Testis (tissue), 3 donors: ENCODE results near the gene CAGE1. TPM values are rescaled to one million over a fixed set of nuclear protein-coding genes. Genes with fewer than 3 reads are reported as not detected.
A peak's percentile ranks its signal among the peaks of the same experiment; 100 is the strongest.

Experiments
- DNase-seq: peaks from one replicate; pipeline ENCODE4 v3.0.0-alpha.2; 2019
- H3K27ac ChIP-seq, 2 donors: fragments of 200-600 bp; sonication (generic); one replicate each; pipeline ENCODE4 v1.5.1; 2019
- H3K27me3 ChIP-seq: fragments of 200-600 bp; sonication (generic); one replicate; pipeline ENCODE4 v1.5.1; 2019
- H3K36me3 ChIP-seq: fragments of 200-600 bp; sonication (generic); one replicate; pipeline ENCODE4 v1.5.1; 2017; ENCODE audit warnings: low read depth; ENCODE audit errors: missing control alignments
- H3K4me1 ChIP-seq: fragments of 200-600 bp; sonication (generic); one replicate; pipeline ENCODE4 v1.5.1; 2019
- H3K4me3 ChIP-seq, 2 donors: fragments of 200-600 bp; sonication (generic); one replicate each; pipeline ENCODE4 v1.5.1; 2017 to 2019
- H3K9me3 ChIP-seq: fragments of 200-600 bp; sonication (generic); one replicate; pipeline ENCODE4 v1.5.1; 2017
- POLR2A ChIP-seq: fragments of 450-650 bp; IDR thresholded peaks from one replicate; pipeline ENCODE4 v1.6.1; 2017; ENCODE audit warnings: antibody characterized with exemption, mild to moderate bottlenecking, moderate library complexity
- WGBS, 2 donors: methylation state at CpG; one replicate each; pipeline ENCODE4 v1.1.5; 2018; 5-methylcytosine and 5-hydroxymethylcytosine counted together
- intact Hi-C: fragments of 100-400 bp; cut with DNase I; formaldehyde crosslinking; loops from one replicate; pipeline ENCODE4 v1.15.1; 2023; ENCODE audit warnings: low total_unique reads
- polyA plus RNA-seq: library from polyadenylated mRNA; stranded (reverse); fragments of 350-450 nt; fragmentation: Illumina TruSeq; extraction: RNeasy Lipid Tissue Mini Kit (QIAGEN cat#74804); gene quantifications from one replicate; pipeline ENCODE4 v1.2.3, GENCODE V29; 2014; ENCODE audit warnings: low read depth, low replicate concordance; ENCODE audit not compliant: insufficient read depth
- total RNA-seq, 2 donors: library from RNA; depleted of rRNA; stranded (reverse); fragments of >200 nt; gene quantifications; one replicate each; pipeline ENCODE4 v1.2.3, GENCODE V29; 2016
- TF ChIP-seq, protein P1 (sequence below), 3 experiments: fragments of 450-650 bp in 2 of 3; fragments of 200-600 bp in 1 of 3; sonication (generic) in 1 of 3; IDR thresholded peaks; one replicate each; pipeline ENCODE4 v1.5.1; 2016 to 2019; ENCODE audit warnings: antibody characterized with exemption in 3 of 3, mild to moderate bottlenecking in 2 of 3, moderate library complexity in 1 of 3

Gene CAGE1
- total and polyA plus RNA-seq, 3 donors from 2014 or later, result 5.7 to 14.9 (median 7.2) TPM

DNA sequence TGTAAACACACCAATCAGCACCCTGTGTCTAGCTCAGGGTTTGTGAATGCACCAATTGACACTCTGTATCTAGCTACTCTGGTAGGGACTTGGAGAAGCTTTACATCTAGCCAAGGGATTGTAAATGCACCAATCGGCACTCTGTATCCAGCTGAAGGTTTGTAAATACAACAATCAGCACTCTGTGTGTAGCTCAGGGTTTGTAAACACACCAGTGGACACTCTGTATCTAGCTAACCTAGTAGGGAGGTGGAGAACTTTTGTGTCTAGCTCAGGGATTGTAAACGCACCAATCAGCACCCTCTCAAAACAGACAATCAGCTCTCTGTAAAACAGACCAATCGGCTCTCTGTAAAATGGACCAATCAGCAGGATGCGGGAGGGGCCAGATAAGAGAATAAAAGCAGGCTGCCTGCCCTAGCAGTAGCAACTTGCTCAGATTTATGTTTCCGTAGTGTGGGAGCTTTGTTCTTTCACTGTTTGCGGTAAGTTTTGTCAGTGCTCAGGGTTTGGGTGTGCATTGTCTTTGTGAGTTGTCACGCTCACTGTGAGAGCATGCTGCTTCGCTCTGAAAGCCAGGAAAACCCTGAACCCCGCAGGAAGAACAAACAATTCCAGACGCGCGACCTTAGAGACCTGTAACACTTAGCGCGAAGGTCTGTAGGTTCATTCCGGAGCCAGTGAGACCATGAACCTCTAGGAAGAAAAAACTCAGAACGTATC is 37.1 kb upstream of the CAGE1 start:
- Histone ChIP-seq H3K4me1 (no peaks in the 10 kb centered on the region), H3K4me3 (peak overlapping the region in 1 of 2 donors; percentile 7), H3K27me3 (no peaks in the 10 kb centered on the region), H3K9me3 (no peaks in the 10 kb centered on the region), H3K36me3 (no peaks in the 10 kb centered on the region), H3K27ac (no peak overlapping the region)
- intact Hi-C loops, result no loop called here
- WGBS, 2 donors, result 56 to 63% methylated on average over 16 of the region's 16 CpGs
- TF ChIP-seq, protein P1, sequence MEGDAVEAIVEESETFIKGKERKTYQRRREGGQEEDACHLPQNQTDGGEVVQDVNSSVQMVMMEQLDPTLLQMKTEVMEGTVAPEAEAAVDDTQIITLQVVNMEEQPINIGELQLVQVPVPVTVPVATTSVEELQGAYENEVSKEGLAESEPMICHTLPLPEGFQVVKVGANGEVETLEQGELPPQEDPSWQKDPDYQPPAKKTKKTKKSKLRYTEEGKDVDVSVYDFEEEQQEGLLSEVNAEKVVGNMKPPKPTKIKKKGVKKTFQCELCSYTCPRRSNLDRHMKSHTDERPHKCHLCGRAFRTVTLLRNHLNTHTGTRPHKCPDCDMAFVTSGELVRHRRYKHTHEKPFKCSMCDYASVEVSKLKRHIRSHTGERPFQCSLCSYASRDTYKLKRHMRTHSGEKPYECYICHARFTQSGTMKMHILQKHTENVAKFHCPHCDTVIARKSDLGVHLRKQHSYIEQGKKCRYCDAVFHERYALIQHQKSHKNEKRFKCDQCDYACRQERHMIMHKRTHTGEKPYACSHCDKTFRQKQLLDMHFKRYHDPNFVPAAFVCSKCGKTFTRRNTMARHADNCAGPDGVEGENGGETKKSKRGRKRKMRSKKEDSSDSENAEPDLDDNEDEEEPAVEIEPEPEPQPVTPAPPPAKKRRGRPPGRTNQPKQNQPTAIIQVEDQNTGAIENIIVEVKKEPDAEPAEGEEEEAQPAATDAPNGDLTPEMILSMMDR (IDR thresholded peaks at IDR 0.05), result no peak
- TF ChIP-seq POLR2A, result no peak
- DNase-seq, result peak; percentile 75

DNA sequence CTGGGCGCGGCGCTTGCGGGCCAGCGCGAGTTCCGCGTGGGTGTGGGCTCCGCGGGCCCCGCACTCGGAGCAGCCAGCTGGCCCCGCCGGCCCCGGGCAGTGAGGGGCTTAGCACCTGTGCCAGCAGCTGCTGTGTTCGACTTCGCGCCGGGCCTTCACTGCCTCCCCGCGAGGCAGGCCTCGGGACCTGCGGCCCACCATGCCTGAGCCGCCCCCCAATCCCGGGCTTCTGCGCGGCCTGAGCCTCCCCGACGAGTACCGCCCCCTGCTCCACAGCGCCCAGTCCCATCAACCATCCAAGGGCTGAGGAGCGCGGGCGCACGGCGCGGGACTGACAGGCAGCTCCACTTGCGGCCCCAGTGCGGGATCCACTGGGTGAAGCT is 36.3 kb upstream of the CAGE1 start:
- peak overlapping the region; percentile 24 to 30 for H3K4me3 ChIP-seq
- 89 to 93% methylated on average over 17 to 38 of the region's 39 CpGs for WGBS, 2 donors
- H3K9me3 ChIP-seq, result no peaks in the 10 kb centered on the region

DNA sequence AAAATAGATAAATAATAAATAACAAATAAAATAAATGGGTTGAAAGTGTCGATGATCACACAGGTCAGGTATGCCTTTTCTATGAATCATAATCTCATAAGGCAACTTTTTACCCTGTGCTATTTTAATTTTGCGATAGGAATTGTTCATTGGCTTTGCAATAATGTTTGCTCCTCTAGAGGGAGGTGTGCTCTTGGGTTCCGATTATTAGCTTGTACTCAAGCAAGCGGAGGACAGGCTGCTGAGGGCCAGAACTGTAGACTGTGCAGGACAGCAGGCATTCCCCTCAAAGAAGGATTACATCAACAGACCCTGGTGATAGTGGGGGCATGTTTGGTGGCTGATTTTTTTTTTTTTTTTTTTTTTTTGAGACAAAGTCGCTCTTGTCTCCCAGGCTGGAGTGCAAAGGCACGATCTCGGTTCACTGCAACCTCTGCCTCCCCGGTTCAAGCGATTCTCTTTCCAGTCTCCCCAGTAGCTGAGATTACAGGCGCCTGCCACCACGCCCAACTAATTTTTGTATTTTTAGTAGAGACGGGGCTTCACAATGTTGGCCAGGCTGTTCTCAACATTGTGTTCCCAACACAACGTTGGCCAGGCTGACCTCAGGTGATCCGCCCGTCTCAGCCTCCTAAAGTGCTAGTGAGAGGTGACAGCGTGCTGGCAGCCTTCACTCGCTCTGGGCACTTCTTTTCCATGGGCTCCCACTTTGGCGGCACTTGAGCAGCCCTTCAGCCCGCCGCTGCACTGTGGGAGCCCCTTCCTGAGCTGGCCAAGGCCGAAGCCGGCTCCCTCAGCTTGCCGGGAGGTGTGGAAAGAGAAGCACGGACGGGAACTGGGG is 35.6 kb upstream of the CAGE1 start:
- 63 to 65% methylated on average over 23 to 25 of the region's 25 CpGs for WGBS, 2 donors
- TF ChIP-seq, protein P1 (IDR thresholded peaks at IDR 0.05), result peak in 2 of 3 experiments; percentile 33 to 46
- TF ChIP-seq POLR2A, result no peak
- intact Hi-C loops, result no loop called here

More for the DNA sequence above, 36.3 kb upstream of the CAGE1 start:
- no peaks in the 10 kb centered on the region for H3K36me3 ChIP-seq
- H3K27ac ChIP-seq, result no peak overlapping the region
- TF ChIP-seq POLR2A, result no peak
- TF ChIP-seq, protein P1 (IDR thresholded peaks at IDR 0.05), result no peak
- intact Hi-C loops, result no loop called here
- DNase-seq, result peak; percentile 48
- H3K4me1 ChIP-seq, result no peaks in the 10 kb centered on the region
- H3K27me3 ChIP-seq, result no peaks in the 10 kb centered on the region

GRCh38 chr6:7424058-7424457 is 34.5 kb upstream of the CAGE1 start:
- DNase-seq, result no peak
- H3K36me3 ChIP-seq, result no peaks in the 10 kb centered on the region
- H3K4me3 ChIP-seq, result no peak overlapping the region
- no peak overlapping the region for H3K27ac ChIP-seq
- H3K4me1 ChIP-seq, result no peaks in the 10 kb centered on the region
- no peaks in the 10 kb centered on the region for H3K27me3 ChIP-seq
- intact Hi-C loops, result no loop called here
- no peak for TF ChIP-seq POLR2A
- TF ChIP-seq, protein P1 (IDR thresholded peaks at IDR 0.05), result no peak
- H3K9me3 ChIP-seq, result no peaks in the 10 kb centered on the region
- WGBS, 2 donors, result 79 to 92% methylated on average over 5 of the region's 5 CpGs

More for the DNA sequence above, 35.6 kb upstream of the CAGE1 start:
- Histone ChIP-seq H3K27me3 (no peaks in the 10 kb centered on the region), H3K4me1 (no peaks in the 10 kb centered on the region), H3K4me3 (peak overlapping the region; percentile 24 to 30), H3K9me3 (no peaks in the 10 kb centered on the region), H3K36me3 (no peaks in the 10 kb centered on the region), H3K27ac (no peak overlapping the region)
- DNase-seq, result peak; percentile 47
